Mucosa of descending colon (tissue), 3 donors: ENCODE data around the gene SEC24D. TPM values are rescaled to one million over a fixed set of nuclear protein-coding genes. Genes with fewer than 3 reads are reported as not detected.

ENCODE experiments used
- ATAC-seq: fragments of 200-7000 bp; cut with Tn5 transposase; one replicate; pipeline ENCODE4 v1.9.1; 2020; ENCODE audit warnings: mild to moderate bottlenecking, moderate library complexity
- DNase-seq, 3 donors: peaks; one replicate each; pipeline ENCODE4 v3.0.0-alpha.2; 2020
- H3K36me3 ChIP-seq: fragments of 200-600 bp; one replicate; pipeline ENCODE4 v1.8.0; 2021; ENCODE audit warnings: low read depth, mild to moderate bottlenecking
- H3K4me1 ChIP-seq: fragments of 200-600 bp; one replicate; pipeline ENCODE4 v1.8.0; 2021; ENCODE audit warnings: low read depth, mild to moderate bottlenecking
- H3K4me3 ChIP-seq: fragments of 200-600 bp; one replicate; pipeline ENCODE4 v1.8.0; 2021; ENCODE audit warnings: mild to moderate bottlenecking
- H3K9me3 ChIP-seq: fragments of 200-600 bp; one replicate; pipeline ENCODE4 v1.8.0; 2021; ENCODE audit warnings: mild to moderate bottlenecking
- CTCF ChIP-seq: fragments of 200-600 bp; IDR thresholded peaks from one replicate; pipeline ENCODE4 v1.8.0; 2022; ENCODE audit warnings: antibody characterized with exemption, mild to moderate bottlenecking
- intact Hi-C, 2 donors: fragments of 100-400 bp; cut with DNase I in 1 of 2; cut with micrococcal nuclease in 1 of 2; formaldehyde crosslinking; loops; one replicate each; pipeline versions ENCODE4 v1.11.0 to v1.11.1; 2022; cut with DNase I, micrococcal nuclease
- total RNA-seq, 3 donors: library from RNA; stranded (reverse); fragmentation: NEBNext Ultra II Directional in 2 of 3; extraction: Animal tissue kit (Norgen Biotek cat#: 25700) in 2 of 3; gene quantifications; one replicate each; pipeline versions ENCODE4 v1.2.1 to v1.2.4, GENCODE V29; 2021 to 2023
- donor health status: DM: no; HTN: no; CAD: no; lungs with moderate emphysema.
- donor health status: DM: no; HTN: no; CAD: no.
- donor health status: DM: no; HTN: yes; CAD: no.

The SEC24D gene
- total RNA-seq, 3 donors from 2014 or later = 22.1 to 55.6 (median 45.3) TPM

- DNase-seq = no peak
- peak; percentile 67 for ATAC-seq
- H3K4me3 ChIP-seq = no peak overlapping the region
- intact Hi-C loops = loop anchor here in 1 of 2 donors (10.0 kb wide), 1 partner anchor 199 kb away; no protein-coding TSS in a partner anchor
- H3K4me1 ChIP-seq = no peaks in the 10 kb centered on the region
- no peak for TF ChIP-seq CTCF
- no peaks in the 10 kb centered on the region for H3K36me3 ChIP-seq
- H3K9me3 ChIP-seq = no peaks in the 10 kb centered on the region
Observed at GRCh38 chr4:118765399-118765798, 70.5 kb downstream of the SEC24D start.

DNA sequence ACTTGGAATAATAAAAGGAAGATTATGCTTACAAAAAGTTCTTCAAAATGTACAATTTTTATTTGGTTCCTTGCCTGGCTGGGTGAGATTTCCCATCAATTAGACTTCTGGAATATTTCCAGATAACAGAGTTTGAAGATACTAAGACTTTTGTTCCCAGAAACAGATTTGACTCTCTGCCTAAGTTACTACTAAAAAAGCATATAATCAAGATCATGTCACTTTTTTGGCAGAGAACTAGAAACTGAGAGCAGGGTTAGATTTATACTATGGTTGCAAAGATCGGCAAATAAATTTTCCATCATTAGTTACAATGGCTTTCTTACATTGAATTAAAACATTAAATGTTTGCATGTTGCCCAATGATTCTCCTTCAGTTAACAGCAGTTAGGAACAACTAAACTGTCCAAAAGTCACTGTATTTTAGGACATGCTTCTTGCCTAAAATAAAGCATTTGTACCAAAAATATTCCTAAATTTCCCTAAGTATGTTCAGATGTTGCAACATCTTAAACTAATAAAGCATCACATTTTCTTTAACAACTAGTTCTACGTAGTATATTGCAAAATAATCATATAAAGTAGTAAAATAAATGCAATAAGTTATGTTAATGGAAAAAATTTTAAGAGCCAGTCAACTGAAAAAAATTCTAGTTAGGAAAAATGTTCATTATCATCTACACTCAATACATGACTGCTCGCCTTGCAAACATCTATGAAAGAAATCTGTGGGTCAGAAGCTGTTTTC lies 73.0 kb downstream of the SEC24D start:
- Histone ChIP-seq H3K4me3 (no peak overlapping the region), H3K9me3 (no peaks in the 10 kb centered on the region), H3K36me3 (no peaks in the 10 kb centered on the region), H3K4me1 (no peaks in the 10 kb centered on the region)
- TF ChIP-seq CTCF = no peak
- intact Hi-C loops = loop anchor here in 1 of 2 donors (10.0 kb wide), 1 partner anchor 202 kb away; no protein-coding TSS in a partner anchor
- no peak for ATAC-seq
- DNase-seq = no peak

DNA sequence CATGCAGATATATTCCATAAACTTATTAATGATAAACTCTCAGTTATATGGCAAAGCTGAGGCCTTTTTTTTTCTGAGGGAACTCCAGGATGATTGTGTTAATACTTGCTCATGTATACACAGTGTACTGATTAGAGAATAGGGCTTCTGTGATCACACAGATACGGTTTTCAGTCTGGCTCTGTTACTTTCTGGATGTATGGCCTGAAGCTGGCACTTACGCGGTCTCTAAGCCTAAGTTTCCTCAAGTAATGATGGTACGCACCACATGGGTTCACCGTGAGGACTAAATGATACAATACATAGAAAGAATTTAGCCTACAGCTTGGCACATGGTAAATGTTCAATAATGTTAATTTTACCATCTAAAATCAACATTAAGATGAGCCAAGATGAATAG lies 73.8 kb downstream of the SEC24D start:
- no peak for DNase-seq
- intact Hi-C loops = loop anchor here in 1 of 2 donors (10.0 kb wide), 1 partner anchor 203 kb away; no protein-coding TSS in a partner anchor
- Histone ChIP-seq H3K4me1 (peaks cover 2% of the 10 kb centered on the region), H3K4me3 (no peak overlapping the region), H3K9me3 (no peaks in the 10 kb centered on the region), H3K36me3 (no peaks in the 10 kb centered on the region)
- TF ChIP-seq CTCF = no peak
- no peak for ATAC-seq

GRCh38 chr4:118761397-118762016 lies 74.4 kb downstream of the SEC24D start:
- no peaks in the 10 kb centered on the region for H3K9me3 ChIP-seq
- DNase-seq (no peak), ATAC-seq (no peak)
- H3K36me3 ChIP-seq = no peaks in the 10 kb centered on the region
- no peak overlapping the region for H3K4me3 ChIP-seq
- TF ChIP-seq CTCF = no peak
- H3K4me1 ChIP-seq = peaks cover 2% of the 10 kb centered on the region
- intact Hi-C loops = loop anchor here in 1 of 2 donors (10.0 kb wide), 1 partner anchor 203 kb away; no protein-coding TSS in a partner anchor

DNA sequence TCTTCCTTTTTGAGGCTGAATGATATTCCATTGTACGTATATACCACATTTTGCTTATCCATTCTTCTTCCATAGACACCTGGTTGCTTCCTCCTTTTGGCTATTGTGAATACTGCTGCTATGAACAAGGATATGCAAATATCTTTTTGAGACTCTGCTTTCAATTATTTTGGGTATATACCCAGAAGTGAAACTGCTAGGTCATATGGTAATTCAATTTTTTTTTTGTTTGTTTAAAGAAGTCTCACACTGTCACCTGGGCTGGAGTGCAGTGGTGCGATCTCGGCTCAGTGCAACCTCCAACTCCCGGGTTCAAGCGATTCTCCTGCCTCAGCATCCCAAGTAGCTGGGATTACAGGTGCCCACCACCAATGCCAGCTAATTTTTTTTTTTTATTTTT lies 75.4 kb downstream of the SEC24D start:
- Histone ChIP-seq H3K36me3 (no peaks in the 10 kb centered on the region), H3K4me3 (no peak overlapping the region), H3K4me1 (peaks cover 2% of the 10 kb centered on the region), H3K9me3 (no peaks in the 10 kb centered on the region)
- no peak for TF ChIP-seq CTCF
- no peak for DNase-seq
- intact Hi-C loops = loop anchor here in 1 of 2 donors (10.0 kb wide), 1 partner anchor 204 kb away; no protein-coding TSS in a partner anchor
- ATAC-seq = no peak
